Measurements from ENCODE around the gene ZMYND12. TPM values are rescaled to one million over a fixed set of nuclear protein-coding genes. Genes with fewer than 3 reads are reported as not detected.

Gene ZMYND12
- total RNA-seq, 1 donor = 3.3 TPM

DNA sequence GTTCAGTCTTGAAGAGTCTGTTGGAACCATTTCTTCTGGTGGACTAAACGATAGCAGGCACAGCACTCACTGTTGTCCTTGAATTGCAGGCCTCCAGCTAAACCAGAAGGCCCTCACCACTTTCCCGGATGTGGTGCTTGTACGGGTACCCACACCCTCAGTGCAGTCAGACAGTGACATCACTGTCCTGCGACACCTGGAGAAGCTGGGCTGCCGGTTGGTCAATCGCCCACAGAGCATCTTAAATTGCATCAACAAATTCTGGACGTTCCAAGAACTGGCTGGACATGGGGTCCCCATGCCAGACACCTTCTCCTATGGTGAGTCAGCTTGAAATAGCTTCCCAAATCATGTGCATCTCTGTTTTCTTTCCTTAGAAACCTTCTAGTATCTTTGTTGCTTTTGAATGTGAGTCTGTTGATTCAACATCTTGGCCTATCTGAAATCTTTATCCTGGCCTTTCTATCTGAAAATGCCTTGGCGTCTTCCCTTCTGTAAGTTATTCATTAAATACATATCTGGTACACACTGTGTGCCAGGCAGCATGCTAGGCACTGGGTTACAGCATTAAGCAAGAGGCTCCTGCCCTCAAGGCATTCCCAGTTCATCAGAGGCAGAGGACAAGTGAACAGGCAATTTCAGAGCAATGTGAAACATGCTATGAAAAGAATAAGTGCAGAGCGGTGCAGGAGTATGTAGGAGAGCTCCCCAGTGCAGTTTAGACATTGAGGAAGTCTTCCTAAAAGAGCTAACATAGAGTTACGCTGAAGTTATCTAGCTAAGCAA is 56.3 kb downstream of the ZMYND12 start:
- no peak overlapping the region for H3K4me3 ChIP-seq (ENCODE audit: insufficient read depth, low read length)
- no peak for DNase-seq (ENCODE audit: insufficient read length, low spot score, missing footprints)
- H4K20me1 ChIP-seq (ENCODE audit: insufficient read depth, low read length) = no peaks in the 10 kb centered on the region
- no peaks in the 10 kb centered on the region for H3K4me1 ChIP-seq (ENCODE audit: insufficient read depth, low read length)
- no peaks in the 10 kb centered on the region for H3K79me2 ChIP-seq (ENCODE audit: insufficient read depth, low read length)
- TF ChIP-seq, protein P1, sequence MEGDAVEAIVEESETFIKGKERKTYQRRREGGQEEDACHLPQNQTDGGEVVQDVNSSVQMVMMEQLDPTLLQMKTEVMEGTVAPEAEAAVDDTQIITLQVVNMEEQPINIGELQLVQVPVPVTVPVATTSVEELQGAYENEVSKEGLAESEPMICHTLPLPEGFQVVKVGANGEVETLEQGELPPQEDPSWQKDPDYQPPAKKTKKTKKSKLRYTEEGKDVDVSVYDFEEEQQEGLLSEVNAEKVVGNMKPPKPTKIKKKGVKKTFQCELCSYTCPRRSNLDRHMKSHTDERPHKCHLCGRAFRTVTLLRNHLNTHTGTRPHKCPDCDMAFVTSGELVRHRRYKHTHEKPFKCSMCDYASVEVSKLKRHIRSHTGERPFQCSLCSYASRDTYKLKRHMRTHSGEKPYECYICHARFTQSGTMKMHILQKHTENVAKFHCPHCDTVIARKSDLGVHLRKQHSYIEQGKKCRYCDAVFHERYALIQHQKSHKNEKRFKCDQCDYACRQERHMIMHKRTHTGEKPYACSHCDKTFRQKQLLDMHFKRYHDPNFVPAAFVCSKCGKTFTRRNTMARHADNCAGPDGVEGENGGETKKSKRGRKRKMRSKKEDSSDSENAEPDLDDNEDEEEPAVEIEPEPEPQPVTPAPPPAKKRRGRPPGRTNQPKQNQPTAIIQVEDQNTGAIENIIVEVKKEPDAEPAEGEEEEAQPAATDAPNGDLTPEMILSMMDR (IDR thresholded peaks at IDR 0.05; ENCODE audit: extremely low read depth, low read depth, low read length) = no peak
- H3K9me3 ChIP-seq (ENCODE audit: low read depth, low read length) = no peaks in the 10 kb centered on the region
- H3K36me3 ChIP-seq (ENCODE audit: insufficient read depth, low read length) = no peaks in the 10 kb centered on the region
- peaks cover 13% of the 10 kb centered on the region for H3K27me3 ChIP-seq (ENCODE audit: insufficient read depth, low read length)
- no peak overlapping the region for H3K4me2 ChIP-seq (ENCODE audit: insufficient read depth, low read length)
- no peak overlapping the region for H3K27ac ChIP-seq (ENCODE audit: low read depth, low read length)
- H2AFZ ChIP-seq (ENCODE audit: low read length) = no peak overlapping the region

DNA sequence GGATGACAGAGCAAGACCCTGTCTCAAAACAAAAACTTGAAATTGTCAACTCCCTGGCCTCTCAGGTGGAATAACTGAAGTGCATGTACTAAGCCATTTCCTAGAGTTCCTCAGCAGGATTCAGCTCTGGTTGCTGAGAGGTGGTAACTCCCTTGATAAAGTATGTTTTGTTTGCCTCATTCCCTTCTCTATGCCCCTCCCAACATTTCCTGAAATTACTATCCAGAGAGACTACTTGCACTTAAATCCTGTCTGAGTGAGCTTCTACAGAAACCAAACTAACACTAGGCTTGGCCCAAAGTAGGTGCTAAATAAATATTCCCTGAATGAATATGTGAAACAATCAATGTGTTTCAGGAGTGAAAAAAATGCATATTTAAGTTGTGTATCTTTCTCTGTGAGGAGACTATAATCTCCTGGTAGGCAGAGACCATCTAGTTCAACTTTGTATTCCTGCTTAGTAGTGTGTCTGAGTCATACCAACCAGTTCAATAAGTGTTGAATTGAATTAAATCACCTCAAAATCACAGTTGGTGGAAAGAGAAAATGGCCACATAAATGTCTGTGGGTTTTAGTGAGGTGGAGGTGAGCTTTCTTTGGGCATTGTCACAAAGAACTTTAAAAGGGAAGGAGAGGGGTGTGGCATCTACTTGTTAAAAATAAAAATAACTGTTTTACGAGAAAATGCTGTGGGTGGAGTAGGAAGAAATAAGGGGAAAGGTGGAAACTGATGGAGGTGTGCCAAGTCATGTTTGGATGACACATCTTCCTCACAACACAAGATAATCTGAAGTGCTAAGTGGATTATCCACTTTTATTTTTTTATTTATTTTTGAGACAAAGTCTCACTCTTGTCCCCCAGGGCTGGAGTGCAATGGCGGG is 62.6 kb downstream of the ZMYND12 start:
- no peak overlapping the region for H2AFZ ChIP-seq (ENCODE audit: low read length)
- H3K27ac ChIP-seq (ENCODE audit: low read depth, low read length) = no peak overlapping the region
- no peaks in the 10 kb centered on the region for H4K20me1 ChIP-seq (ENCODE audit: insufficient read depth, low read length)
- H3K4me3 ChIP-seq (ENCODE audit: insufficient read depth, low read length) = no peak overlapping the region
- no peaks in the 10 kb centered on the region for H3K9me3 ChIP-seq (ENCODE audit: low read depth, low read length)
- no peak overlapping the region for H3K4me2 ChIP-seq (ENCODE audit: insufficient read depth, low read length)
- H3K79me2 ChIP-seq (ENCODE audit: insufficient read depth, low read length) = no peaks in the 10 kb centered on the region
- H3K27me3 ChIP-seq (ENCODE audit: insufficient read depth, low read length) = peaks cover 6% of the 10 kb centered on the region
- TF ChIP-seq, protein P1 (IDR thresholded peaks at IDR 0.05; ENCODE audit: extremely low read depth, low read depth, low read length) = no peak
- H3K4me1 ChIP-seq (ENCODE audit: insufficient read depth, low read length) = no peaks in the 10 kb centered on the region
- H3K36me3 ChIP-seq (ENCODE audit: insufficient read depth, low read length) = no peaks in the 10 kb centered on the region
- no peak for DNase-seq (ENCODE audit: insufficient read length, low spot score, missing footprints)

DNA sequence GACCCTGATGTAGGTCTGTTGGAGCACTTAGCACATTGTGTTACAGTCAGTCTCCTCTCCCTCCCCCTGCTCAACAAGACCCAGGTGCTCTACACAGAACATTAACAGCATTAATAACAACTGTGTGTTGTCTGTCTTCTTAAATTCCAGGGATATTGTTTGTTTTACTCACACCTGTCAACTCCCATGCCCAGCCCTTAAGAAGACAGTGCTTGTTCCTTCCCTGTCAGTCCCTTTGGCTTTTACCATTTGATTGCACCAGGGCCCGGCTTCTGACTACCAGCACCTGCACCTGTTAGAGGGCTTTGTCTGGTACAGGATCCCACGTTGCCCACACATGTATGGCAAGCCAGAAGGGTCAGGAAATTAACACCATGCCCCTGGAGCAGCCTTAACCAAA is 63.6 kb downstream of the ZMYND12 start:
- no peak overlapping the region for H3K4me2 ChIP-seq (ENCODE audit: insufficient read depth, low read length)
- TF ChIP-seq, protein P1 (IDR thresholded peaks at IDR 0.05; ENCODE audit: extremely low read depth, low read depth, low read length) = no peak
- no peaks in the 10 kb centered on the region for H3K4me1 ChIP-seq (ENCODE audit: insufficient read depth, low read length)
- no peak for DNase-seq (ENCODE audit: insufficient read length, low spot score, missing footprints)
- no peak overlapping the region for H2AFZ ChIP-seq (ENCODE audit: low read length)
- no peaks in the 10 kb centered on the region for H4K20me1 ChIP-seq (ENCODE audit: insufficient read depth, low read length)
- no peak overlapping the region for H3K27ac ChIP-seq (ENCODE audit: low read depth, low read length)
- no peaks in the 10 kb centered on the region for H3K79me2 ChIP-seq (ENCODE audit: insufficient read depth, low read length)
- H3K36me3 ChIP-seq (ENCODE audit: insufficient read depth, low read length) = no peaks in the 10 kb centered on the region
- H3K4me3 ChIP-seq (ENCODE audit: insufficient read depth, low read length) = no peak overlapping the region
- no peaks in the 10 kb centered on the region for H3K9me3 ChIP-seq (ENCODE audit: low read depth, low read length)
- H3K27me3 ChIP-seq (ENCODE audit: insufficient read depth, low read length) = peaks cover 6% of the 10 kb centered on the region

DNA sequence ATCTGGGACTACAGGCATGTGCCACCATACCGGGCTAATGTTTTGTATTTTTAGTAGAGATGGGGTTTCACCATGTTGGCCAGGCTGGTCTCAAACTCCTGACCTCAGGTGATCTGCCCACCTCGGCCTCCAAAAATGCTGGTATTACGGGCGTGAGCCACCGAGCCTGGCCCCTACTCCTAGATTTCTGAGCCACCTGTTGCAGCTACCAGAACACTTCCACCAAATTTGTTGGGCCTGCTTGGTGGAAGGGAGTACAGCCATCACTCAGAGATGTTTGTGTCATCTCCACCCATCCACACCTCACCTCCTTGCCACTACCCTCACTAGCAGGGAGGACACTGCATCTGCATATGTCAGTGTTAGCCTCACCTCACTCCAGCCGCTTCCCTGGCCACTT is 69.8 kb downstream of the ZMYND12 start:
- DNase-seq (ENCODE audit: insufficient read length, low spot score, missing footprints) = no peak
- TF ChIP-seq, protein P1 (IDR thresholded peaks at IDR 0.05; ENCODE audit: extremely low read depth, low read depth, low read length) = no peak
- Histone ChIP-seq H4K20me1 (ENCODE audit: insufficient read depth, low read length) (no peaks in the 10 kb centered on the region), H3K9me3 (ENCODE audit: low read depth, low read length) (no peaks in the 10 kb centered on the region), H3K36me3 (ENCODE audit: insufficient read depth, low read length) (no peaks in the 10 kb centered on the region), H3K4me1 (ENCODE audit: insufficient read depth, low read length) (no peaks in the 10 kb centered on the region), H3K27me3 (ENCODE audit: insufficient read depth, low read length) (peaks cover 21% of the 10 kb centered on the region), H3K27ac (ENCODE audit: low read depth, low read length) (no peak overlapping the region), H3K4me3 (ENCODE audit: insufficient read depth, low read length) (no peak overlapping the region), H2AFZ (ENCODE audit: low read length) (no peak overlapping the region), H3K79me2 (ENCODE audit: insufficient read depth, low read length) (no peaks in the 10 kb centered on the region), H3K4me2 (ENCODE audit: insufficient read depth, low read length) (no peak overlapping the region)
